GM13977 (cell line): ENCODE data around the gene RETREG2.
A peak's percentile ranks its signal among the peaks of the same experiment; 100 is the strongest.

Experiments used
- DNase-seq: peaks from one replicate; pipeline ENCODE4 v3.0.0; 2012; ENCODE audit warnings: low spot score
- CTCF ChIP-seq: IDR thresholded peaks from 2 replicates; pipeline ENCODE4 v1.5.1; 2012; ENCODE audit warnings: mild to moderate bottlenecking, control low read depth; ENCODE audit not compliant: insufficient read depth; ENCODE audit errors: extremely low read depth, missing control alignments
- in situ Hi-C: fragments of 300-500 bp; cut with MboI; formaldehyde crosslinking; loops from one replicate; pipeline ENCODE4 v1.12.0; 2022; ENCODE audit warnings: low sequenced_read_pairs, low pct_unique_long_range_greater_than_20kb, mixed read lengths, inconsistent platforms; ENCODE audit not compliant: unreplicated experiment

Gene RETREG2

GRCh38 chr2:219178377-219179175 is 501 bp downstream of the RETREG2 start:
- peak; percentile 48 for DNase-seq
- in situ Hi-C loops = loop anchor here (10.0 kb wide), 1 partner anchor 116 kb away; no protein-coding TSS in a partner anchor
- no peak for TF ChIP-seq CTCF

GRCh38 chr2:219179601-219180465 is 1.8 kb downstream of the RETREG2 start:
- DNase-seq = no peak
- no peak for TF ChIP-seq CTCF
- in situ Hi-C loops = loop anchor here (10.0 kb wide), 1 partner anchor 115 kb away; no protein-coding TSS in a partner anchor

GRCh38 chr2:219180961-219181360 is 2.9 kb downstream of the RETREG2 start:
- in situ Hi-C loops = no loop called here
- DNase-seq = no peak
- TF ChIP-seq CTCF = no peak

GRCh38 chr2:219181531-219181930 is 3.5 kb downstream of the RETREG2 start:
- TF ChIP-seq CTCF = no peak
- DNase-seq = no peak
- in situ Hi-C loops = no loop called here

GRCh38 chr2:219182331-219183150 is 4.5 kb downstream of the RETREG2 start:
- TF ChIP-seq CTCF = no peak
- no peak for DNase-seq
- in situ Hi-C loops = no loop called here
